SK-N-SH treated with all-trans-retinoic acid at 6 μM for 48 hours (cell line): Measurements from ENCODE around the gene CCDC158.

ENCODE experiments used
- ATAC-seq: fragments of 200-7000 bp; cut with Tn5 transposase; 3 replicates; pipeline ENCODE4 v1.9.1; 2020; ENCODE audit warnings: mild to moderate bottlenecking, moderate library complexity
- BACH2 ChIP-seq: fragments of 250-450 bp; sonication (Bioruptor Pico); IDR thresholded peaks from 2 replicates; pipeline ENCODE4 v1.9.0; 2021; ENCODE audit warnings: mild to moderate bottlenecking, borderline replicate concordance
- CSDC2 ChIP-seq: fragments of 250-450 bp; sonication (Bioruptor Pico); IDR thresholded peaks from 2 replicates; pipeline ENCODE4 v1.5.0; 2020; ENCODE audit warnings: mild to moderate bottlenecking, moderate library complexity
- ESRRG ChIP-seq: fragments of 250-450 bp; sonication (Bioruptor Pico); IDR thresholded peaks from 2 replicates; pipeline ENCODE4 v1.6.1; 2021; ENCODE audit warnings: mild to moderate bottlenecking
- GLIS3 ChIP-seq: fragments of 250-450 bp; sonication (Bioruptor Pico); IDR thresholded peaks from 2 replicates; pipeline ENCODE4 v1.5.0; 2020; ENCODE audit warnings: mild to moderate bottlenecking, moderate library complexity
- ISL1 ChIP-seq: fragments of 250-450 bp; sonication (Bioruptor Pico); IDR thresholded peaks from 2 replicates; pipeline ENCODE4 v2.1.2; 2022; ENCODE audit warnings: mild to moderate bottlenecking, moderate library complexity
- OSR1 ChIP-seq: fragments of 250-450 bp; sonication (Bioruptor Pico); IDR thresholded peaks from 2 replicates; pipeline ENCODE4 v1.8.0; 2022; ENCODE audit warnings: moderate library complexity, mild to moderate bottlenecking, inconsistent platforms
- PPARA ChIP-seq: fragments of 250-450 bp; sonication (Bioruptor Pico); IDR thresholded peaks from 2 replicates; pipeline ENCODE4 v1.5.0; 2020; ENCODE audit warnings: mild to moderate bottlenecking, borderline replicate concordance
- SNAI2 ChIP-seq: fragments of 250-450 bp; sonication (Bioruptor Pico); IDR thresholded peaks from 2 replicates; pipeline ENCODE4 v1.5.0; 2020; ENCODE audit warnings: mild to moderate bottlenecking, moderate library complexity
- TCF4 ChIP-seq: fragments of 250-450 bp; sonication (Bioruptor Pico); IDR thresholded peaks from 2 replicates; pipeline ENCODE4 v1.8.0; 2021; ENCODE audit warnings: mild to moderate bottlenecking, moderate library complexity, borderline replicate concordance
- TOX ChIP-seq: fragments of 250-450 bp; sonication (Bioruptor Pico); IDR thresholded peaks from 2 replicates; pipeline ENCODE4 v1.8.0; 2021; ENCODE audit warnings: mild to moderate bottlenecking, moderate library complexity, borderline replicate concordance
- ZC3H10 ChIP-seq: fragments of 250-450 bp; sonication (Bioruptor Pico); IDR thresholded peaks from 2 replicates; pipeline ENCODE4 v1.5.1; 2021; ENCODE audit warnings: mild to moderate bottlenecking, moderate library complexity
- ZFP3 ChIP-seq: fragments of 250-450 bp; sonication (Bioruptor Pico); IDR thresholded peaks from 2 replicates; pipeline ENCODE4 v1.5.0; 2020; ENCODE audit warnings: mild to moderate bottlenecking, moderate library complexity
- ZFP30 ChIP-seq: fragments of 450-650 bp; formaldehyde crosslinking; IDR thresholded peaks from 2 replicates; pipeline ENCODE4 v1.5.0; 2022; ENCODE audit warnings: mild to moderate bottlenecking, moderate library complexity
- ZNF565 ChIP-seq: fragments of 450-650 bp; formaldehyde crosslinking; conservative IDR thresholded peaks from 2 replicates; pipeline ENCODE4 v1.5.0; 2020; ENCODE audit warnings: low read depth, mild to moderate bottlenecking, moderate library complexity
- ZNF70 ChIP-seq: fragments of 450-650 bp; formaldehyde crosslinking; IDR thresholded peaks from 2 replicates; pipeline ENCODE4 v1.5.0; 2020; ENCODE audit warnings: mild to moderate bottlenecking, moderate library complexity
- ZNF8 ChIP-seq: fragments of 450-650 bp; formaldehyde crosslinking; IDR thresholded peaks from 2 replicates; pipeline ENCODE4 v1.5.0; 2020; ENCODE audit warnings: mild to moderate bottlenecking, moderate library complexity
- TF ChIP-seq, protein P1 (sequence below): fragments of 250-450 bp; sonication (Bioruptor Pico); IDR thresholded peaks from 2 replicates; pipeline ENCODE4 v1.8.0; 2021; ENCODE audit warnings: low read depth, mild to moderate bottlenecking, moderate library complexity, borderline replicate concordance
- TF ChIP-seq, protein P2 (sequence below): fragments of 250-450 bp; sonication (Bioruptor Pico); IDR thresholded peaks from 2 replicates; pipeline ENCODE4 v1.5.0; 2020; ENCODE audit warnings: mild to moderate bottlenecking, moderate library complexity
- TF ChIP-seq, protein P3 (sequence below): fragments of 250-450 bp; sonication (Bioruptor Pico); IDR thresholded peaks from 2 replicates; pipeline ENCODE4 v1.5.1; 2020; ENCODE audit warnings: low read depth, mild to moderate bottlenecking, moderate library complexity
- TF ChIP-seq, protein P4 (sequence below): fragments of 250-450 bp; sonication (Bioruptor Pico); IDR thresholded peaks from 2 replicates; pipeline ENCODE4 v1.5.1; 2021; ENCODE audit warnings: mild to moderate bottlenecking, moderate library complexity

Gene CCDC158

DNA sequence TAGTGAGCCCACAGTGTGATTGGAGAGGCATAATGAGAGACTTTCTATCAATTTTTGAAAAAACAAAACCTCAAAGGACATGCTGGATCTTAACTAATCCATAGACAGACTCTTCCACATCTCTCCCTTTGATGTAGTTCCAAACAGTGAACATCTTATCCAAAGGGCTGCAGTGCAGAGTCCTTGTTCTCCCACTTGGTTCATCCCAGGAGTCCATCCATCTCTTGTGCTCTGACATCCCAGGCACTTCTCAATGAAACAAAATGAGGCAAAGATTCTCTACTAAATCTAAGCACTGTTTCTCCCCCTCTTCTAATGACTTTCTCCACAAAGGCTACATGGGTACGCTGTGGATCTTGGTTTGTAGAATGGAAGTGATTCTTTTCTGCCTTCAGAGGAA is 22.4 kb upstream of the CCDC158 start (continued):
- TF ChIP-seq, protein P1, sequence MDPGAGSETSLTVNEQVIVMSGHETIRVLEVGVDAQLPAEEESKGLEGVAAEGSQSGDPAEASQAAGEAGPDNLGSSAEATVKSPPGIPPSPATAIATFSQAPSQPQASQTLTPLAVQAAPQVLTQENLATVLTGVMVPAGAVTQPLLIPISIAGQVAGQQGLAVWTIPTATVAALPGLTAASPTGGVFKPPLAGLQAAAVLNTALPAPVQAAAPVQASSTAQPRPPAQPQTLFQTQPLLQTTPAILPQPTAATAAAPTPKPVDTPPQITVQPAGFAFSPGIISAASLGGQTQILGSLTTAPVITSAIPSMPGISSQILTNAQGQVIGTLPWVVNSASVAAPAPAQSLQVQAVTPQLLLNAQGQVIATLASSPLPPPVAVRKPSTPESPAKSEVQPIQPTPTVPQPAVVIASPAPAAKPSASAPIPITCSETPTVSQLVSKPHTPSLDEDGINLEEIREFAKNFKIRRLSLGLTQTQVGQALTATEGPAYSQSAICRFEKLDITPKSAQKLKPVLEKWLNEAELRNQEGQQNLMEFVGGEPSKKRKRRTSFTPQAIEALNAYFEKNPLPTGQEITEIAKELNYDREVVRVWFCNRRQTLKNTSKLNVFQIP (CRISPR knock-in tag): no peak

DNA sequence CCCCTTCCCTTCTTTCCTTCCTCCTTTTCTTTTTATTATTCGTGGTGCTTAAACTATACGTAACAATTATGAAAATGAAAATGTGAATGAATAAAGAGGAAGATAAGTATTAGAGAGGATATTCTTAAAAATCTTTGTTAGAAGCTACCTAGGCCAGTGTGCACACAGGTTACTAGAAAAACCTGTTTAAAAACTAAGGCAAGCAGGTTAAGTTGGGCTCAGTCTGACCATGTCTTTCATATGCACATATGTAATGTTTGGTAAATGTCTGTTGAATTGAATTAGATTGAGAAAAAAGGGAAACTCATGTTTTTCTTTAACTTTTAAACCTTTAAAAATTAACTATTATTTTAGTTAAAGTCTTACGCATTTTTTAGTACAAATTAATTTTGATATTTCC is 21.9 kb upstream of the CCDC158 start:
- no peak for TF ChIP-seq ZC3H10 (CRISPR knock-in tag)
- no peak for TF ChIP-seq TOX (CRISPR knock-in tag)
- TF ChIP-seq ZFP30 (CRISPR knock-in tag): no peak
- TF ChIP-seq ZNF565 (CRISPR knock-in tag): no peak
- TF ChIP-seq, protein P1 (CRISPR knock-in tag): no peak
- TF ChIP-seq ZNF8 (CRISPR knock-in tag): no peak
- no peak for TF ChIP-seq ISL1 (CRISPR knock-in tag)
- no peak for TF ChIP-seq ESRRG (CRISPR knock-in tag)
- no peak for TF ChIP-seq TCF4
- no peak for TF ChIP-seq GLIS3 (CRISPR knock-in tag)
- no peak for TF ChIP-seq ZNF70 (CRISPR knock-in tag)
- no peak for ATAC-seq

DNA sequence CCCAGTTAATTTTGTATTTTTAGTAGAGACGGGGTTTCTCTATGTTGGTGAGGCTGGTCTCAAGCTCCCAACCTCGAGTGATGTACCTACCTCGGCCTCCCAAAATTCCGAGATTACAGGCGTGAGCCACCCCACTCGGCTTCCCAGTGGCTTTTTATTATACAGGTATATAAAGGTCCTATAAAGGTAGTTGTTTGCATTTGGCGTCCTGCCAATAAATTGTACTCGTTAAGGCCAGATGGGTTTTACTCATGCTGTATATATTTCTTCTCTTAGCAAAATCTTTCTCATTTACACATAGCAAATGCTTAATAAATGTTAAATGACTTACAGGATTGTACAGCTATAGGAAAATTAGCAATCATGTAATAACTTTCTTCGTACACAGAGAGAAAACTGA is 20.9 kb upstream of the CCDC158 start:
- TF ChIP-seq CSDC2 (CRISPR knock-in tag) (no peak), ZNF70 (CRISPR knock-in tag) (no peak), SNAI2 (no peak), ESRRG (CRISPR knock-in tag) (no peak), ZFP3 (CRISPR knock-in tag) (no peak), ZFP30 (CRISPR knock-in tag) (no peak), OSR1 (CRISPR knock-in tag) (no peak), TOX (CRISPR knock-in tag) (no peak), PPARA (CRISPR knock-in tag) (no peak), BACH2 (CRISPR knock-in tag) (no peak), TCF4 (no peak), ISL1 (CRISPR knock-in tag) (no peak), ZNF565 (CRISPR knock-in tag) (no peak), ZC3H10 (CRISPR knock-in tag) (no peak), ZNF8 (CRISPR knock-in tag) (no peak)
- TF ChIP-seq, protein P1 (CRISPR knock-in tag): no peak
- TF ChIP-seq, protein P2, sequence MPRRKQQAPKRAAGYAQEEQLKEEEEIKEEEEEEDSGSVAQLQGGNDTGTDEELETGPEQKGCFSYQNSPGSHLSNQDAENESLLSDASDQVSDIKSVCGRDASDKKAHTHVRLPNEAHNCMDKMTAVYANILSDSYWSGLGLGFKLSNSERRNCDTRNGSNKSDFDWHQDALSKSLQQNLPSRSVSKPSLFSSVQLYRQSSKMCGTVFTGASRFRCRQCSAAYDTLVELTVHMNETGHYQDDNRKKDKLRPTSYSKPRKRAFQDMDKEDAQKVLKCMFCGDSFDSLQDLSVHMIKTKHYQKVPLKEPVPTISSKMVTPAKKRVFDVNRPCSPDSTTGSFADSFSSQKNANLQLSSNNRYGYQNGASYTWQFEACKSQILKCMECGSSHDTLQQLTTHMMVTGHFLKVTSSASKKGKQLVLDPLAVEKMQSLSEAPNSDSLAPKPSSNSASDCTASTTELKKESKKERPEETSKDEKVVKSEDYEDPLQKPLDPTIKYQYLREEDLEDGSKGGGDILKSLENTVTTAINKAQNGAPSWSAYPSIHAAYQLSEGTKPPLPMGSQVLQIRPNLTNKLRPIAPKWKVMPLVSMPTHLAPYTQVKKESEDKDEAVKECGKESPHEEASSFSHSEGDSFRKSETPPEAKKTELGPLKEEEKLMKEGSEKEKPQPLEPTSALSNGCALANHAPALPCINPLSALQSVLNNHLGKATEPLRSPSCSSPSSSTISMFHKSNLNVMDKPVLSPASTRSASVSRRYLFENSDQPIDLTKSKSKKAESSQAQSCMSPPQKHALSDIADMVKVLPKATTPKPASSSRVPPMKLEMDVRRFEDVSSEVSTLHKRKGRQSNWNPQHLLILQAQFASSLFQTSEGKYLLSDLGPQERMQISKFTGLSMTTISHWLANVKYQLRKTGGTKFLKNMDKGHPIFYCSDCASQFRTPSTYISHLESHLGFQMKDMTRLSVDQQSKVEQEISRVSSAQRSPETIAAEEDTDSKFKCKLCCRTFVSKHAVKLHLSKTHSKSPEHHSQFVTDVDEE (CRISPR knock-in tag): no peak
- TF ChIP-seq, protein P3, sequence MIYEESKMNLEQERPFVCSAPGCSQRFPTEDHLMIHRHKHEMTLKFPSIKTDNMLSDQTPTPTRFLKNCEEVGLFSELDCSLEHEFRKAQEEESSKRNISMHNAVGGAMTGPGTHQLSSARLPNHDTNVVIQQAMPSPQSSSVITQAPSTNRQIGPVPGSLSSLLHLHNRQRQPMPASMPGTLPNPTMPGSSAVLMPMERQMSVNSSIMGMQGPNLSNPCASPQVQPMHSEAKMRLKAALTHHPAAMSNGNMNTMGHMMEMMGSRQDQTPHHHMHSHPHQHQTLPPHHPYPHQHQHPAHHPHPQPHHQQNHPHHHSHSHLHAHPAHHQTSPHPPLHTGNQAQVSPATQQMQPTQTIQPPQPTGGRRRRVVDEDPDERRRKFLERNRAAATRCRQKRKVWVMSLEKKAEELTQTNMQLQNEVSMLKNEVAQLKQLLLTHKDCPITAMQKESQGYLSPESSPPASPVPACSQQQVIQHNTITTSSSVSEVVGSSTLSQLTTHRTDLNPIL (CRISPR knock-in tag): no peak
- TF ChIP-seq, protein P4, sequence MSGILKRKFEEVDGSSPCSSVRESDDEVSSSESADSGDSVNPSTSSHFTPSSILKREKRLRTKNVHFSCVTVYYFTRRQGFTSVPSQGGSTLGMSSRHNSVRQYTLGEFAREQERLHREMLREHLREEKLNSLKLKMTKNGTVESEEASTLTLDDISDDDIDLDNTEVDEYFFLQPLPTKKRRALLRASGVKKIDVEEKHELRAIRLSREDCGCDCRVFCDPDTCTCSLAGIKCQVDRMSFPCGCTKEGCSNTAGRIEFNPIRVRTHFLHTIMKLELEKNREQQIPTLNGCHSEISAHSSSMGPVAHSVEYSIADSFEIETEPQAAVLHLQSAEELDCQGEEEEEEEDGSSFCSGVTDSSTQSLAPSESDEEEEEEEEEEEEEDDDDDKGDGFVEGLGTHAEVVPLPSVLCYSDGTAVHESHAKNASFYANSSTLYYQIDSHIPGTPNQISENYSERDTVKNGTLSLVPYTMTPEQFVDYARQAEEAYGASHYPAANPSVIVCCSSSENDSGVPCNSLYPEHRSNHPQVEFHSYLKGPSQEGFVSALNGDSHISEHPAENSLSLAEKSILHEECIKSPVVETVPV: no peak
- ATAC-seq: no peak
